ENCODE results near the gene C16orf86. TPM values are rescaled to one million over a fixed set of nuclear protein-coding genes. Genes with fewer than 3 reads are reported as not detected.

C16orf86 gene, protein sequence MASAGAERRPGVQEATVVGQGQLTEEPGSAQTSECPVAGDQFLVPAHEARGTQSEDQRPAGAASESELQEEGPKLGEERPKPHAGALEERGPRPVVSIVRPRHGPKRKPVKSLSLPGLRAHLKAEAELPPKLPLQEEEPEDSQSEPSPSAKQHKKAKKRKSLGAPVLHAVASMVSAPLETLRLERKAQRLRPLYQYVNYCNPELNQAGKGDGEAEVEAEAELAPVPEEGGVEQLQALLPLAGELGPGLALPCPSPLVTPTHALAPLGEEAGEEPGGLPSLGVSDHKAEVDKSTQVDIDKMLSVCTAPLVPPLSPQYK
- 7.0 and 10.8 TPM in 2 replicates for total RNA-seq

GRCh38 chr16:67666559-67667452 lies at the start of gene C16orf86, which contains the start of gene ENKD1:
C16orf86 (plus strand) TSS chr16:67666814; CDS start chr16:67666971, 157 bp downstream.
ENKD1 (minus strand) TSS chr16:67666750; CDS start chr16:67666442, 308 bp downstream.

GRCh38 chr16:67659675-67660563 lies 6.7 kb upstream of the C16orf86 start, which contains the start of gene ACD:
ACD (minus strand) TSS chr16:67660260; CDS start chr16:67660220, 40 bp downstream.

GRCh38 chr16:67660564-67661028 lies 6.0 kb upstream of the C16orf86 start, which contains the start of gene PARD6A:
PARD6A (plus strand) TSS chr16:67660960; CDS start chr16:67661039, 79 bp downstream.

Other genes starting within 250 kb of the C16orf86 start
- 0.38 and 0.98 TPM in 2 replicates for gene HSD11B2, start 235.7 kb upstream of the C16orf86 start, total RNA-seq
- gene ATP6V0D1, start 185.7 kb upstream of the C16orf86 start, total RNA-seq: 125 and 135 TPM in 2 replicates
- not detected in 2 replicates for gene AGRP, start 183.3 kb upstream of the C16orf86 start, total RNA-seq
- 48.9 and 53.9 TPM in 2 replicates for gene RIPOR1, start 138.0 kb upstream of the C16orf86 start, total RNA-seq
- gene CTCF, start 104.3 kb upstream of the C16orf86 start, total RNA-seq: 20.2 and 24.1 TPM in 2 replicates
- 0.16 and 3.0 TPM in 2 replicates for gene CARMIL2, start 21.7 kb upstream of the C16orf86 start, total RNA-seq
- 34.0 and 53.0 TPM in 2 replicates for gene ACD, start 6.6 kb upstream of the C16orf86 start, total RNA-seq
- gene PARD6A, start 5.9 kb upstream of the C16orf86 start, total RNA-seq: 5.5 and 9.0 TPM in 2 replicates
- gene ENKD1, start 64 bp upstream of the C16orf86 start, total RNA-seq: 16.0 and 23.8 TPM in 2 replicates
- 14.3 and 16.0 TPM in 2 replicates for gene GFOD2, start 52.5 kb downstream of the C16orf86 start, total RNA-seq
- gene RANBP10, start 139.7 kb downstream of the C16orf86 start, total RNA-seq: 8.0 and 9.5 TPM in 2 replicates
- gene TSNAXIP1, start 140.1 kb downstream of the C16orf86 start, total RNA-seq: 0.81 and 1.4 TPM in 2 replicates
- gene THAP11, start 175.5 kb downstream of the C16orf86 start, total RNA-seq: 39.8 and 43.0 TPM in 2 replicates
- 417 and 499 TPM in 2 replicates for gene NUTF2, start 180.1 kb downstream of the C16orf86 start, total RNA-seq
- gene CENPT, start 180.9 kb downstream of the C16orf86 start, total RNA-seq: 28.9 and 40.6 TPM in 2 replicates
- gene EDC4, start 206.2 kb downstream of the C16orf86 start, total RNA-seq: 57.9 and 71.7 TPM in 2 replicates
- gene NRN1L, start 218.1 kb downstream of the C16orf86 start, total RNA-seq: 1.5 TPM in 1 of 2 replicates, not detected in the other
- 18.3 and 26.9 TPM in 2 replicates for gene PSKH1, start 226.4 kb downstream of the C16orf86 start, total RNA-seq